Fibroblast of gingiva (primary cell): ENCODE measurements around the gene STEAP4.

Experiments used
- DNase-seq: peaks from one replicate; pipeline ENCODE4 v3.0.0-alpha.2; 2011; ENCODE audit warnings: low read depth

The STEAP4 gene

DNA sequence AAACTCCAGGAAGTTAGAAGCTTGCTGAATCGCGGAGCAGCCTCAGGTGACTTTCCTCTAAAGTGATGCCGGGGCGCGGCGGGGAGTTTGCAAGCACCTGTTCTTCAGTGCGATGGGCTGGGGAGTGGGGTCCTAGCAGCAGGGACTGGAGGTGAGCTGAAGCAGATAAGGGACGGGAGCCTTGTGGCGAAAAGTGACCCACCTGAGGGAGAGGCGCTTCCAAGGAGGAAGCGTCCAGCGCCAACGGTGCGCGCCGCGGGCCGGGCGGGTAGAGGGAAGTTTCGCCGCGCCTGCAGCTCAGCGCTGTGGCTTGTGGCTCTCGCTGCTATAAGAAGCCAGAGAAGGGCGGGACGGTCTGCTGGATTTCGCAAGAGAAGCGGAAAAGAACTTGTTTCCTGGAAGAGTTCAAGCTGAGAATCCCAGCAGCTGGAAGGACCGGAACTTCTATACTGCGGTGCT, at the start of gene STEAP4:
Gene STEAP4 (minus strand): TSS at position 305 of the 459 bp plus-strand sequence. CDS start 22,625 bp downstream, outside the sequence.
- DNase-seq = peak; percentile 87

DNA sequence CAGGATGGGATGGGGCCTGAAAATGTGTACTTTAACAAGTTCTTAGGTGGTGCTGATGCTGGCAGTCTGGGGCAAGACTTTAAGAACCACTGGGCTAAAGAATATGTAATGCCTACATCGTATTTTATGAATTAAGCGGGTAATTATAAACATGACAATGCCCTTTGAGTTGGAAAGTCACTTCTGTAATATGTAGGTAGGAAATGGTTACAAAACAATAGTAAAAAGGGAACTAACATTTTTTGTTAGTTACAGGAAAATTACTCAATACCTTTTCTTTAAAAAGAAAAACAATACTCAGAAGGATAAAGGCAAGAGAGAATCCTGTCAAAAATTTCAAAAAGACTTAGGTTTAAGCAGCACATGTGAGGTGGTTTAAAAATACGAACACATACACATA, 48.3 kb upstream of the STEAP4 start:
- no peak for DNase-seq

DNA sequence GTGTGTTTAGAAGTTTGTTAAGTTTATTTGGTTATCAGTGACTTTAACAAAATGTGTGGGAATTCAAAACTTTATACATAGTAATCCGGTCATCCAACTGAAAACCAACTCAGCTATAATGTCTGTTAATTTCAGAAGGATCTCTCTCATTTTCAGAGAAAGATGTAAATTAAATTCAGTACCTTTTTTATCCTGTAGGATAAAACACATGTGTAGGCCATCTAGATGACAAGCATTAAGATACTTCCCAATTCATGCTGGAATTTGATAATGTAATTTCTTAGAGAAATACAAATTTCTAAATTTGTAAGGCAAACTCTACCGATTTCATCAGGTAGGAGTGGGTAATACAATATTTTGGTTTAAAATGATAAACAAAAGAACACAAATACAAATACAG, 43.4 kb upstream of the STEAP4 start:
- no peak for DNase-seq

DNA sequence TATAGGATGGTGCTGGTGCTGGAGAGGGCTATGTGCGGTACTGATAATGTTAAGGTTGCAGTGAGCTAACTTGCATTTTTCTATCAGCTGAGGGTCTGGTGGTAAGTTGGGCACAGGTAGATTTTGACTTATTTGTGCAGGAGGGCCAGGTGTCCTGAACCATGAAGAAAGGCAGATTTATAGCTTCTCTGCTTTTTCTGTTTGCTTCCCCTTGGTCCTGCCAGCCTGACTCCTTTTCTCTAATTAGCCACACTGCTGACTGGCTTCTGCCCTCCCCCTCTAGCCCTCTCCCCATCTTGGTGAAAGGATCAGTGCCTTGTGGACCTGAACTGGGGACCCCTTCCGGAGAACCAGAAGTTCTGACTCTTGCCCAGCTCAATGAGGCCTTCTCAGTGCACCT, 40.8 kb upstream of the STEAP4 start:
- no peak for DNase-seq

DNA sequence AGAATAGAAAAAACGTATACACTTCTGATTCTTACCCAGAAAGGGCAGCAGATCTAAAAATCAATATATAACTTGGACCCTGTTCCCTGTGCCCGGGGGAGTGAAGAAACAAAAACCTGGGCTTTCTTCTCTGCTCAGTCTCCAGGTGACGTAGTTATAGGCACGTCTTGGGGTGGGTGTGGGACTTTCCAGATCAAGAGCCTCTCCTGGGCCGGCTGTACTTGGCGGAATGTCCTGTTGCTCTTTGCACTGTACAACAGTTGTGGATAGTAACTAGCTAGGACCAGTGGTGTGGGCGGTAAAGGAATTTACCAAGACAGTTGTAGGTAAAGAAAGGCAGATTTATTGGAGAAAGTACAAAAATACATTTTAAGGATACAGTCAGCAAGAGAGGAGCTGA, 40.4 kb upstream of the STEAP4 start:
- no peak for DNase-seq

DNA sequence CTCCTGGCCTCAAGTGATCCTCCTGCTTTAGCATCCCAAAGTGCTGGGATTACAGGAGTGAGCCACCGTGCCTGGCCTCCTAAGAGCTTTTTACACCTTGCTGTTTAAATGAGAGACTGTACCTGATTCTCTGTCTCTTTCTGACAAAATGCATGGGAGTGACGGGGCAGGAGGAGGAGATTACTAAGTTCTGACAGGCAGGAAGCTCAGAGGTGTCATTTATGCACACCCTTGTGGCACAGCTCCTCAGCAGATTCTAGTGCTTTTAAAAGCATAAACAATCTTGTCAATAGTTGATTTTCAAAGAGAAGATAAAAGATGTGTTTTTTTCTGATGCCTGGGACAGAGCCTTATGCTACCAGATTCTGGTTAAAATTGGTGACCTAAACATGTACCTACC, 39.7 kb upstream of the STEAP4 start:
- no peak for DNase-seq

DNA sequence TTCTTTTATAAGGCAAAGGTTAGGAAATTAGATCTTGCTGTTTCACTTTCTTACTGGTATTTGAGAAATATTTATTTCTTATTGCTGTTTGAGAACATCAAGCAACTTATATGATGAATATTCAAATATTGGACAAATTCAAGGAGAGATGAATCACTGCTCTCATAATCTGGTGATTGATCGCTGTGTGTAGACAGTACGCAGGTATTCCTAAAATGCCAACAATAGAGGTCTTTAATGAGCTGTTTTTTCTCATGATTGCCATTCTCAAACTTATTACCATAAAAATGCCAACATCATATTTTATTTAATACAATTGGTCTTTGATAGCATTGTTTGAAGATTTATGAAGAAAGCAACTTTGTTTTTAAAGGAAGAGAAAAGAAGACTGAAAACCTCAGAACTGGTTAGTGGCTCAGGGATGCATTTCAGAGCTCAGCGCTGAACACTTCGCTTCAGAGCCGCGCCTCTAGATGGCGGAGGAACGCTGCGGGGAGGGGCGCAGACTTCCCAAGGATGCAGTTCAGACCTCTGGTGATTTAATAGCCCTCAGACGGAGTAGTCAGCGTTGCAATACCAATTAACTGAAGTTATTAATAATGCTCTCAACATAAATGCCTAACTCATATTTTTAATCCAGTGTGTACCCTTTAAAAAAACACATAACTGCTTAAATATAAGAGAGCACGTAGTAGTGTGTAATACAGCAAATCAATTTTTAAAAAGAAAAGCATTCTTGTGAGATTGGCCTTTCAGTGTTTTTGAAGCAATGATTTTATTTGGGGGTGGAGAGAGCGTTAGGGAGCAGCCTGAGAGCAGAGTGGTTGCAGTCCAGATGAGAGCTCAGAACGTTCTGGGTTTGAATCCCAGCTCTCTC, 38.5 kb upstream of the STEAP4 start:
- DNase-seq = peak; percentile 42

DNA sequence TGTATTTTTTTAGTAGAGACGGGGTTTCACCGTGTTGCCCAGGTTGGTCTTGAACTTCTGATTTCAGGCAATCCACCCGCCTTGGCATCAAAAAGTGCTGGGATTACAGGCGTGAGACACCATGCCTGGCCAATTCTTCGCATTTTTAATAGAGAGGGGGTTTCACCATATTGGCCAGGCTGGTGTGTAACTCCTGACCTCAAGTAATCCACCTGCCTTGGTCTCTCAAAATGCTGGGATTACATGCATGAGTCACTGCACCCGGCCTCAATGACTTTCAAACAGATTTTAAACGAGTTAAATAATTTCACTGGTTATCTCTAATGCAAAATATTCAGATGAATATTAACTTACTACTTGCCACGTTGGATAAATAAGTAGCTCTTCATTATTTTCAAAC, 37.6 kb upstream of the STEAP4 start:
- DNase-seq = no peak

DNA sequence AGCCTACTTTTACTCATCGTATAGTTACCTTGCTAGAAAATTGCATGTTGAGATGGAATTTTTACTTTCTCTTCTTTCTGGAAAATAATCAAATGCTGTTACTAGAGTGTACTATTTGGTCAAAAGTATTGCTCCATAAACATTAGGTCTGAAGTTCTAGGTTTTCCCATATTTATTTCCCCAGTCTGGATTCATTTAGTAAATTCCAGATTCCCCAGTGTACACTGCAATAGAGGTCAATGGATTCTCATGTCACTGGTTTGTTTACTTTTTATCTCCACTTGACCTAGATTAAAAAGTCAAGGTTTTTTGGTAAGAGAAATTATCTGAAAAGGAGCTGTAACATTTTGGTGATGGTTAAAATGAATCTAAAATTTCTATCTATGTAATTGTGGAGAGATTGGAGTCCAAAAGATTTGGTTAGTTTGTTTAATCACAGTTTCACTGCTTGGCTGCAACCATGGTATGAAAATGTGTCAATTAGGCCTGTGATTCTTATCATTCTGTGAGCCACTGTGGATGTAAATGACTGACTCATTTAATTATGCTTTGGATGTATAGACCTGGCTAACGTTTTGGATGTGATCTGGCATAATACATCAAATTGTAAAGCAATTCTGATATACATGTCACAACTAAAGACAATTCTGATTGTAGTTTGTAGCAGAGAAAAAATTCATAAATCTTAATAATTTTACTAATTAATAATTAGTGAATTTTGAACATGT, 32.7 kb upstream of the STEAP4 start:
- peak; percentile 72 for DNase-seq

DNA sequence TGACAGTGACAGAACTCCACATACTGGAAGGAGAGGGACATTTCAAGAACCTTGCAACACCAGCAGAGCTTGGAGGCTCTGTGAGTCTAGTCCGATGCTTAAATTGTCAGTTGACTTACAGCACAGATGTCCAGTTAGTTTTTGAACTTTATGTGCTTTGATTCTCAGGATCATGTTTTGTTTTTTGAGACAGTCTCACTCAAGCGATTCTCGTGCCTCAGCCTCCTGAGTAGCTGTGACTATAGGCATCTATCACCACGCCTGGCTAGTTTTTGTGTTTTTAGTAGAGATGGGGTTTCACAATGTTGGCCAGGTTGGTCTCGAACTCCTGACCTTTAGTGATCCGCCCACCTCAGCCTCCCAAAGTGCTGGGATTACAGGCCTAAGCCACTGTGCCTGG, 31.8 kb upstream of the STEAP4 start:
- DNase-seq = no peak

DNA sequence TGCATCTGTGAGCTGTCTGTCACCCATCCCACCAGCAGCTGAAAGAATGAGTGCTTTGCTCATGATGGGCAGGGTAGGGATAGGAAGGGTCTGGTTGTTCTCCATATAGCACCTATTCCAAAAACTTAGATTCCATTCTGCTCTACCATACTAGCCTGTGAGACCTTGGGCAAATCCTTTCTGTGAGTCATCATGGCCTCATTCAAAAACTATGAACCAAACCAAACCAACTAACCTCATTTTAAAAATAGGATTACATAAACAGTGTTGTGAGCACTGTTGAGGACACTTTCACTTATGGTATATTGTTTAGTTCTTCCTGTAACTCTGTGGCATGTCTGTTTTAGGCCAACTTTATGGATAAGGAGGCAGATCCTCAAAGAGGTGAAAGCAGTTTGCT, 30.9 kb upstream of the STEAP4 start:
- DNase-seq = peak; percentile 31

DNA sequence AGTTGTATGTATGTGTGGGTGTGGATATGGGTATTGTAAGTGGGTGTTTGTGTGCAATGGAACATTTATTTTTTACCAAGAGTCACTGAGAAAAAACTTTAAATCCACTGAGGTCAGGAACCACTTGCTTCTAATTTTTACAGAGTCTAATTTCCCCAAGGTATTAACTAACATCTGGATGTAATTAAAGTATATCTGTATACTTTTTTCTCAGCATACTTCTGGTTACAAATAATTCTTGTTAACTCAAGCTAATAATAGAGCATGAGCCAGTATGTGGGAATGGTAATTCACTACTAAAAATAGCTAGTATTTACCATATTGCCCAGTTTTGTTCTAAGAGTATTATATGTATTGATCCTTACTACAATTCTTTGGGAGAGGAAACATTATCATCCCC, 24.6 kb upstream of the STEAP4 start:
- peak; percentile 86 for DNase-seq

DNA sequence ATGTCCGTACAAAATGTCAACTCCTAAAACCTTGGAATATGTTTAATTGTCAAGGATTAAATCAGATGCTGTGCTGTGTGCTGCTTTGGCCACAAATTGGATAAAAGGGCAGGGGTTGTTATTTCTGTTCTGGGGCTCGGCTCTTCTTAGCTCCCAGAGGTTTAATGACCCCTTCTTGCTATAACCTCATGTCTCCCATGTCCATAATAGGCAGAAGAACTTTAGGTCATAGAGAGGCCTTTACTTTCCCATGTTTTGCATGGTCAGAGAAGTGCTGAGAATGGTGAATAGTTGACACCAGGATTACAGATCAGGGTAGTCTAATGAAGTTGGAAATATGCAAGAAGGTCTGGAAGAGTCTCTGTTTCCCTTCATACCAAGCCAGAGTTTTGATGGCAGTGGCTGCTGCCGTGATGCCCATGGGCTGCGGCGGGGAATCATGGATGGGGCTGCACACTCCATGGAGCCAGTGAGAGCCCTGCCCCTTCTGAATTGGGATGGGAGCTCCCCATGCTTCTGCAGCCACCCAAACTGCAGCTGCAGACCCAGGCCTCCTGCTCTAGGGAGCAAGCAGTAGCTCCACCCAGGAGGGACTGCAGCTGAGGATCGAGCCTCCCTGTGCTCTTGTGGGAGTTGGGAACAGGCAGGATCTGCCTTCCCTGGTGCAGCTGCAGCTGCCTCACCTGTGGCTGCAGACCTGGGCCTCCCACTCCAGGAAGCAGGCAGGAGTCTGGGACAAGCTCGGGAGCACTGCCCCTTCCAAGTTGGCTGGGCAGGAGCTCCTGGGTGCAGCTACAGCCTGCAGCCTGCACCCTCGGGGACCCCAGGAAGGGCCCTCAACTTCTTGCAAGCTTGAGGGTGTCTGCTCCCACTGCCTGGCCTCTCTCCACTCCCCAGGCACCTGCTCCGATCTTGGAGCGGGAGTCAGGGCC, 23.1 kb upstream of the STEAP4 start:
- DNase-seq = no peak

DNA sequence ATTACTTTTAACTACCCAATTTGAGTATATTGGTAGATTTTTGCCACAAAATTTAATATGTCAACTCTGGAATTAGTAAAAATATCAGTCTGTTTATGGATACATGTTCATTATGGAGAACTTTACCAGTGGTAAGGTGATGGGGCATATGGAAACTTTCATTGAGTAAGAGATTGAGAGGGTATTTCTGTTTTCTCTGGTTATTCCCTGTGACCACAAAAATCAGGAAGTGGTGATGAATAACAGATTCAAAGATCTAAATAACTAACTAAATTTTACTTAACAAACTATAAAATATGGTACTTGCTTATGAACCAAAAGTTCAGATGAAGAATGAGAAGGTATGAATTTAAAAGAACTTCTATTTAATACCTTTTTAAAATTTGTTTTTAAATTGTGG, 22.1 kb upstream of the STEAP4 start:
- no peak for DNase-seq

DNA sequence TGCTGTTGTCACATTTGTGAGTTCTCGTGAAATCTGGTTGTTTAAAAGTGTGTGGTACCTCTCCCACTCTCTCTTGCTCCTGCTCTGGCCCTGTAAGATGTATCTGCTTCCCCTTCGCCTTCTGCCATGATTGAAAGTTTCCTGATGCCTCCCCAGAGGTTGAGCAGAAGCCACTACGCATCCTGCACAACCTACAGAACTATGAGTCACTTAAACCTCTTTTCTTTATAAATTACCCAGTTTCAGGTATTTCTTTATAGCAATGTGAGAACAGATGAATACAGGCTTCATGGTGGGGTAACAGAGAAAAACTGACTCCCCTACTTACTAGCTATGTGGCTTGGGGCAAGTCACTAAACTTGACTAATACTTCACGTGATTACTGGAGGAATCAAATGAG, 18.0 kb upstream of the STEAP4 start:
- no peak for DNase-seq

DNA sequence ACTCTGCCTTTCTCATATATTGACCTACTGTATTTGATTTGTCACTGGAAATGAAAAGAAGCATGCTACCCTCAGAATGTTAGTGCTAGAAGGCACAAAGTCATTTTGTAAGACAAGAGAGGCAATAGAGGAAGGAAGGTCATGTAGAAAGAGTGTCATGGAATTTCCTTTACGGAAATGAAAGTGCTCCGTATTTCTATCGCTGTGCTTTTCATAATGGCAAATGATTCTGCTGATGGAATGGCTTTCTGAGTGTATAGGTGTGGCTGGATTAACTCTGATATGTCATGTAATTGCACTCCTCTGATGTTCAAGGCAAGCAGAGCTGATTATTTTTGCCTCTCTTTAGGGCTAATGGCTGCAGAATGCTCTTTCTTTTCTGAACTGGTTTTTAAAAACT, 15.5 kb upstream of the STEAP4 start:
- no peak for DNase-seq

DNA sequence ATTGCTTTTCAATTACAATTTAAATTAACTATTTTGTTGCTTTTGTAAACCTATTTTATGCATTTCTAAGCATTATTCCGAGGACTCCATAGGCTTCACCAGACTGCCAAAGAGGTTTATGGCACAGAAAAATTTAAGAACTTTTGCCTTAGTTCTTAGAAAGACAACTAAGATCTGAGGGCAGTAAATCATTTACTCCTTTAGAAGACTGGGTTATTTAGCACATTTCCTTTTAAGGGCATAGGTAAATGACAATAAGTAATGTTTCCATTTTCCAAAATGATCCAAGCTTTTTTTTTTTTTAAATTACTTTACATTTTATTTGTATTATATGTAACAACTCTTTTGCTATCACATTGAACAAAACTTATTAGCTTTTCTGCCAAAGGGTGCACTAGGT, 15.0 kb upstream of the STEAP4 start:
- no peak for DNase-seq

DNA sequence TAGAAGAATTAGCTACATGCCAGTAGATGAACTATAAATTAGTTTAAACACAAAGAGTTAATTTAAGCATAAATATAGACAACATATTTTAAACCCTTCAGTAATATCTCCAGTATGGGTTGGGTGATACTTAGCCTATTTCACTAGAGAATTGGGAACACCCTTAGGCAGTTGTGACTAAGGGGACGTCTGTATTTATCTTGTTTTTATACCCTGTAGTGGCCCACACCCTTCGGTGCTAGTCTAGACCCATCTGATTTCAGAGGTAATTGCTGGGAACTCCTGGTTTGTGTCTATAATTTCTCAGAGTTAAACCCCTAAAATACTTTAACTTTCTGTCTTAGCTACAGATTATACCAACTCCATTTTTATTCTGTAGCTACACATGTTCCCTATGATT, 11.5 kb upstream of the STEAP4 start:
- no peak for DNase-seq

DNA sequence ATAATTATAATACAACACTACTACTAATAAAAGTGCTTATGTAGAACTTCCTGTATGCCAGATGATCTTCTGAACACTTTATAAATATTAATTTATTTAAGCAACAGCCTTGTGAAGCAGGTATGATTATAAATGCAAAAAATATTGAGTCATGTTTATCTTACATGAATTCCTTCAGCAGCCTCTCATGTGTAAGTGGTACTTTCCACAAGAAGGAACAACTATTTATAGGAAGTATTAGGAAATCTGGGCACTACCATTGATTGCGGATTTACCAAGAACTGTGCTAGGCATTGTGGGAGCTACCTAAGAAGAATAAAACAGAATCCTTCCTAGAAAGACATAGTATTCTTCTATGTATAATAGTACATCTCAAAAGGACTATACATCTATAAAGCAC, 10.7 kb upstream of the STEAP4 start:
- DNase-seq = peak; percentile 67

DNA sequence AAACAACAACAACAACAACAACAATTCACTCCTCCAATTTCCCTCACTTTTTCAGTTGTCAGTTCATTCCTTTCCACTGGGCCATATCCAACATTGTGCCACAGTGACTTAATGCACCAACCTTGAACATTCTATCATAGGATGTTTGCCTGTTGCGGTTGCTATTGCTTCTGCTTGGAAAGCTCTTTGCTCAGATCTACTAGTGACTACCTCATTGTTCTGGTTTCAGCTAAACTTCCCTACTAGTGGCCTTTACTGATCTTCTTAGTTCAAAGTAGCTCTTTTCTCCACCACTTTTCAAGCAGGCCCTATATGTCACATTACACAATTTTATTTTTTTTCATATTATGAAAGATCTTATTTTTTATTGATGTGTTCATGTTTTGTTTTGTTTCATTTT, 9.8 kb upstream of the STEAP4 start:
- no peak for DNase-seq

DNA sequence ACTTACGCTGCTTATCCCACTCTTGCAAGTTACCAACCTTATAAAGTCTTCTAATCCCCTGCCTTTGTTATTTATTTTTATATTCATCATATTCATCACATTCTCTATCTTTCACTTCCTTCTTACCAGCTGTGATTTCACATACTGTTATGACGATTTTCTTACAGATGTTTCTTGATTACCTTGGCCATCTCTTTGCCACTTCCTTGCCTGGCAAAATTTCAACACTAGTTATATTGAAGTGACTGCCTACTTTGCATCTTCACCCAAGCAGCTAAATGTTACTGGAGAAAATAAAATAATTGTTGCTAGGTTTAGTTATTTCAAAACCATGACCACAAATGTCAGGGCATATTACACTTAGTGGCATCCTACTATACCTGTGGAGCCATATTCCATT, 8.8 kb upstream of the STEAP4 start:
- no peak for DNase-seq

DNA sequence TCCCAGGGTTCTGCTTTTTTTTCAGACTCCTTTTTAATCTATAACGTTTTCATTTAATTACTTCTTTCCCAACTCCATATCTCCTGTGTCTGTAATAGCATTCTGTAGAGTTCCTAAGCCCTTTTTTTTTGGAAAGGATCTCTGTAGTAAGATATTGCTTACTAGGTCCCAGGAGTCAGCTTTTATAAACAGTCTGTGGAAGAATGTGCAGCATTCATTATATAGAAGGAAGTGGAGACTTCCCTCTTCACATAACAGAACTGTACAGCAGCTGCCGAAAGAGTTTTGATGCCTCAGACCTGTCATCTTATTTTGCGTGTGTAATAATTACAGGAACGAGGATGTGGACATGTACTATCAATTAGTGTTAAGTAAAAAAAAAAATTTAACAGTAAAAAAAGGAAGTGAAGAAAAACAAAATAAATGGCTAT, 7.4 kb upstream of the STEAP4 start:
- DNase-seq = peak; percentile 61
